Liver (tissue), 3 donors: Measurements from ENCODE around the gene SLC26A11.

Experiments used
- CTCF ChIP-seq: fragments of 150-350 bp; IDR thresholded peaks from 2 replicates; pipeline ENCODE4 v1.5.1; 2017; ENCODE audit warnings: improper control_type of control experiment, low read depth, low read length; ENCODE audit not compliant: missing input control
- SP1 ChIP-seq: IDR thresholded peaks from 2 replicates; pipeline ENCODE4 v1.6.1; 2018; ENCODE audit warnings: antibody characterized with exemption, mild to moderate bottlenecking
- donor health status: healthy.
- donor health status: healthy.

GRCh38 chr17:80270836-80271235 is 50.6 kb downstream of the SLC26A11 start:
- TF ChIP-seq CTCF (no peak), SP1 (peak; percentile 42)
